ENCODE data around the gene KLK3. TPM values are rescaled to one million over a fixed set of nuclear protein-coding genes. Genes with fewer than 3 reads are reported as not detected.
"Not testable (repeated sequence)": the region's sequence is repeated elsewhere in the genome, so short reads cannot be mapped to it uniquely, and the experiment has no call there.

Gene KLK3
- 10 to 100 TPM in 1 of 3 donors, under 1 TPM in 1, not detected in 1; 0.32 to 45.2 TPM for total RNA-seq

DNA sequence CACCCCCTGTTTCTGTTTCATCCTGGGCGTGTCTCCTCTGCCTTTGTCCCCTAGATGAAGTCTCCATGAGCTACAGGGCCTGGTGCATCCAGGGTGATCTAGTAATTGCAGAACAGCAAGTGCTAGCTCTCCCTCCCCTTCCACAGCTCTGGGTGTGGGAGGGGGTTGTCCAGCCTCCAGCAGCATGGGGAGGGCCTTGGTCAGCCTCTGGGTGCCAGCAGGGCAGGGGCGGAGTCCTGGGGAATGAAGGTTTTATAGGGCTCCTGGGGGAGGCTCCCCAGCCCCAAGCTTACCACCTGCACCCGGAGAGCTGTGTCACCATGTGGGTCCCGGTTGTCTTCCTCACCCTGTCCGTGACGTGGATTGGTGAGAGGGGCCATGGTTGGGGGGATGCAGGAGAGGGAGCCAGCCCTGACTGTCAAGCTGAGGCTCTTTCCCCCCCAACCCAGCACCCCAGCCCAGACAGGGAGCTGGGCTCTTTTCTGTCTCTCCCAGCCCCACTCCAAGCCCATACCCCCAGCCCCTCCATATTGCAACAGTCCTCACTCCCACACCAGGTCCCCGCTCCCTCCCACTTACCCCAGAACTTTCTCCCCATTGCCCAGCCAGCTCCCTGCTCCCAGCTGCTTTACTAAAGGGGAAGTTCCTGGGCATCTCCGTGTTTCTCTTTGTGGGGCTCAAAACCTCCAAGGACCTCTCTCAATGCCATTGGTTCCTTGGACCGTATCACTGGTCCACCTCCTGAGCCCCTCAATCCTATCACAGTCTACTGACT, at the start of gene KLK3:
TSS of gene KLK3 (plus strand) at position 280 of the 775 bp plus-strand sequence. CDS start at position 321, 41 bp downstream.
- TF ChIP-seq POLR2AphosphoS5 (IDR thresholded peaks at IDR 0.05), result no peak
- TF ChIP-seq POLR2A (IDR thresholded peaks at IDR 0.05), result no peak
- TF ChIP-seq, protein P1, sequence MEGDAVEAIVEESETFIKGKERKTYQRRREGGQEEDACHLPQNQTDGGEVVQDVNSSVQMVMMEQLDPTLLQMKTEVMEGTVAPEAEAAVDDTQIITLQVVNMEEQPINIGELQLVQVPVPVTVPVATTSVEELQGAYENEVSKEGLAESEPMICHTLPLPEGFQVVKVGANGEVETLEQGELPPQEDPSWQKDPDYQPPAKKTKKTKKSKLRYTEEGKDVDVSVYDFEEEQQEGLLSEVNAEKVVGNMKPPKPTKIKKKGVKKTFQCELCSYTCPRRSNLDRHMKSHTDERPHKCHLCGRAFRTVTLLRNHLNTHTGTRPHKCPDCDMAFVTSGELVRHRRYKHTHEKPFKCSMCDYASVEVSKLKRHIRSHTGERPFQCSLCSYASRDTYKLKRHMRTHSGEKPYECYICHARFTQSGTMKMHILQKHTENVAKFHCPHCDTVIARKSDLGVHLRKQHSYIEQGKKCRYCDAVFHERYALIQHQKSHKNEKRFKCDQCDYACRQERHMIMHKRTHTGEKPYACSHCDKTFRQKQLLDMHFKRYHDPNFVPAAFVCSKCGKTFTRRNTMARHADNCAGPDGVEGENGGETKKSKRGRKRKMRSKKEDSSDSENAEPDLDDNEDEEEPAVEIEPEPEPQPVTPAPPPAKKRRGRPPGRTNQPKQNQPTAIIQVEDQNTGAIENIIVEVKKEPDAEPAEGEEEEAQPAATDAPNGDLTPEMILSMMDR (IDR thresholded peaks at IDR 0.05), result no peak
- Histone ChIP-seq H3K27ac (no peak within 1 kb of the TSS), H3K36me3 (no peaks in the 10 kb centered on the region), H3K9me3 (no peaks in the 10 kb centered on the region), H3K27me3 (peaks cover 0 to 41% of the 10 kb centered on the region in 2 donors), H3K4me3 (no peak within 1 kb of the TSS), H3K4me1 (no peaks in the 10 kb centered on the region)
- DNase-seq (ENCODE audit: low spot score in 2 of 2), result no peak
- intact Hi-C loops (cut with DNase I; ENCODE audit: low total_unique reads), result no loop called here

DNA sequence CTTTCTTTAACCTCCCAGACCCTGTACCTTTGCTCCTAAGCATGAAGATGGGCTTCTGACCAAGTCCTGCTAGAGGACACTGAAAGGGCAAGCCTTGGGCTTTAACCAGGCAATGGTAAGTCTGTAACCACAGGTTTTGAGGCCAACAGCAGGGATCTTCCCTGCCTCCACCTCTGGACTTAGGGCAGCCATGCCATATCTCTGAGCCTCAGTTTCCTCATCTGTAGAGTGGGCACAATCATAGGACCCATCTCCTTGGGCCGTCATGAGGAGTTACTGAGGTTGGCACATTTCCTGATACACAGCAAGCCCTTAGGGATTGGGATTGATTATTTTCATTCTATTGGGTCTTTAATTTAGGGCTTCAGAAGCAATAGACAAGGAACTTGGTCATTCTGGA, 45.9 kb upstream of the KLK3 start:
- Histone ChIP-seq H3K4me1 (no peaks in the 10 kb centered on the region), H3K4me3 (no peak overlapping the region), H3K27ac (no peak overlapping the region), H3K27me3 (no peaks in the 10 kb centered on the region), H3K9me3 (no peaks in the 10 kb centered on the region), H3K36me3 (no peaks in the 10 kb centered on the region)
- DNase-seq (ENCODE audit: low spot score in 2 of 2), result no peak
- intact Hi-C loops (cut with DNase I; ENCODE audit: low total_unique reads), result no loop called here
- TF ChIP-seq, protein P1 (IDR thresholded peaks at IDR 0.05), result no peak
- no peak for TF ChIP-seq POLR2A (IDR thresholded peaks at IDR 0.05)
- TF ChIP-seq POLR2AphosphoS5 (IDR thresholded peaks at IDR 0.05), result no peak

DNA sequence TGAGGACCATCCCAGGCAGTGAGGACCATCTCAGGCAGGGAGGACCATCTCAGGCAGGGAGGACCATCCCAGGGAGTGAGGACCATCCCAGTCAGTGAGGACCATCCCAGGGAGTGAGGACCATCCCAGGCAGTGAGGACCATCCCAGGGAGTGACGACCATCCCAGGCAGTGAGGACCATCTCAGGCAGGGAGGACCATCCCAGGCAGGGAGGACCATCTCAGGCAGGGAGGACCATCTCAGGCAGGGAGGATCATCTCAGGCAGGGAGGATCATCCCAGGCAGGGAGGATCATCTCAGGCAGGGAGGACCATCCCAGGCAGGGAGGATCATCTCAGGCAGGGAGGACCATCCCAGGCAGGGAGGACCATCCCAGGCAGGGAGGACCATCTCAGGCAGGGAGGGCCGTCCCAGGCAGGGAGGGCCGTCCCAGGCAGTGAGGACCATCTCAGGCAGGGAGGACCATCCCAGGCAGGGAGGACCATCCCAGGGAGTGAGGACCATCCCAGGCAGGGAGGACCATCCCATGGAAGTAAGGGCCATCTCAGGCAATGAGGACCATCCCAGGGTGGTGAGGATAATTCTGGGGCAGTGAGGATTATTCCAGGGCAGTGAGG, 43.0 kb upstream of the KLK3 start:
- H3K27ac ChIP-seq; H3K4me3 ChIP-seq; DNase-seq (ENCODE audit: low spot score in 2 of 2); H3K36me3 ChIP-seq; H3K4me1 ChIP-seq; H3K27me3 ChIP-seq; H3K9me3 ChIP-seq; intact Hi-C loops (cut with DNase I; ENCODE audit: low total_unique reads): not testable (repeated sequence)

DNA sequence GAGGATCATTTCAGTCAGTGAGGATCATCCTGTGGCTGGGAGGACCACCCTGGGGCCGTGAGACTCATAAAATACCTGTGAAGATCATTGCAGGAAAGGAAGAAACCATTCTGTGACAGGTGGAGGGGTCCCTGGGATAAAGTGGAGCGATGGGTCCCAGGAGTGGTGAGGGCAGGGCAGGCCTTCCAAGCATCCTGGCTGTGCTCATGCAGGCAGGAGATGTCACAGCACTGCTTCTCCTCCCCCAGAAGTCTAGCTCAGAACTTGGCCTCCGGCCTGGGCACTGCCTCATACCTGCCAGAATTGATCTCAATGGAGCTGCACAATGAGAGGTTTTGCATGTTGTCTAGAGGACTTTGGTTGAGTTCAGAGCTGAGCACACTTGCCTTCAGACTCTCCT, 42.2 kb upstream of the KLK3 start:
- no peak for DNase-seq (ENCODE audit: low spot score in 2 of 2)
- Histone ChIP-seq H3K4me1 (no peaks in the 10 kb centered on the region), H3K9me3 (no peaks in the 10 kb centered on the region), H3K27ac (no peak overlapping the region), H3K27me3 (peaks cover 0 to 11% of the 10 kb centered on the region in 2 donors), H3K4me3 (no peak overlapping the region), H3K36me3 (no peaks in the 10 kb centered on the region)
- TF ChIP-seq POLR2A (IDR thresholded peaks at IDR 0.05) (no peak), POLR2AphosphoS5 (IDR thresholded peaks at IDR 0.05) (no peak)
- TF ChIP-seq, protein P1 (IDR thresholded peaks at IDR 0.05), result no peak
- intact Hi-C loops (cut with DNase I; ENCODE audit: low total_unique reads), result no loop called here

DNA sequence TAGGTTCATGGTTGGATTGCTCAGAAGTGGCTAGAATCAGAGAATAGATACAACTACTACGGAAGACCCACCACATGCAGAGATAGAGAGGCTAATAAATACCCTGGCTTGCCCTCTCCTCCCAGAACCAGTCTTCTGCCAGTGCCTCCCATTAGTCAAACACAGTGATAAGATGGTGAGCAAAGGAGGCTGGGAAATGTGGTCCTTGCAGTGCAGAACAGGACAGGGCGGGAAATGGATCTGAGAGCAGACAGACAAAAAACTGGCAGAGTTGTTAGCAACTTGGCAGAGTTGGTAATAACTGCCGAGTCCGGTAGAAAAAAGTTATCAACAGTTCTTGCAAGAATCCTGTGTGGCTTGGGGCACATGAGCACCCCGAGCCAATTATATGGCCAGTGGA, 39.8 kb upstream of the KLK3 start:
- TF ChIP-seq, protein P1 (IDR thresholded peaks at IDR 0.05), result no peak
- TF ChIP-seq POLR2A (IDR thresholded peaks at IDR 0.05), result no peak
- TF ChIP-seq POLR2AphosphoS5 (IDR thresholded peaks at IDR 0.05), result no peak
- Histone ChIP-seq H3K9me3 (no peaks in the 10 kb centered on the region), H3K4me1 (no peaks in the 10 kb centered on the region), H3K4me3 (no peak overlapping the region), H3K27me3 (peaks cover 0 to 31% of the 10 kb centered on the region in 2 donors), H3K36me3 (no peaks in the 10 kb centered on the region), H3K27ac (no peak overlapping the region)
- no peak for DNase-seq (ENCODE audit: low spot score in 2 of 2)
- intact Hi-C loops (cut with DNase I; ENCODE audit: low total_unique reads), result no loop called here
